GM18858 (cell line): ENCODE measurements around the gene PDE4D.

ENCODE experiments used
- ATAC-seq: cut with Tn5 transposase; IDR thresholded peaks from one replicate; pipeline ENCODE4 v1.9.1; 2021; ENCODE audit not compliant: unreplicated experiment

Gene PDE4D

GRCh38 chr5:59168067-59168466, 725.5 kb downstream of the PDE4D start:
- no peak for ATAC-seq

GRCh38 chr5:59164041-59164830, 729.3 kb downstream of the PDE4D start:
- no peak for ATAC-seq

- no peak for ATAC-seq
Measured at GRCh38 chr5:59161221-59162105, 732.1 kb downstream of the PDE4D start.

GRCh38 chr5:59158637-59159391, 734.7 kb downstream of the PDE4D start:
- no peak for ATAC-seq

GRCh38 chr5:59158165-59158564, 735.4 kb downstream of the PDE4D start:
- no peak for ATAC-seq

- no peak for ATAC-seq
Measured at GRCh38 chr5:59157068-59157467, 736.5 kb downstream of the PDE4D start.

GRCh38 chr5:59152701-59153245, 740.8 kb downstream of the PDE4D start:
- ATAC-seq = no peak

GRCh38 chr5:59151162-59151889, 742.2 kb downstream of the PDE4D start:
- ATAC-seq = no peak

GRCh38 chr5:59149827-59150226, 743.7 kb downstream of the PDE4D start:
- no peak for ATAC-seq

GRCh38 chr5:59149271-59149670, 744.3 kb downstream of the PDE4D start:
- no peak for ATAC-seq

- ATAC-seq = no peak
Measured at GRCh38 chr5:59146729-59147128, 746.8 kb downstream of the PDE4D start.

GRCh38 chr5:59143926-59144333, 749.6 kb downstream of the PDE4D start:
- peak; percentile 98 for ATAC-seq

- no peak for ATAC-seq
Measured at GRCh38 chr5:59142927-59143326, 750.6 kb downstream of the PDE4D start.

GRCh38 chr5:59142138-59142537, 751.4 kb downstream of the PDE4D start:
- no peak for ATAC-seq

- ATAC-seq = no peak
Measured at GRCh38 chr5:59140133-59140532, 753.4 kb downstream of the PDE4D start.

- peak; percentile 29 for ATAC-seq
Measured at GRCh38 chr5:59139695-59140094, 753.8 kb downstream of the PDE4D start.

GRCh38 chr5:59138509-59138908, 755.0 kb downstream of the PDE4D start:
- ATAC-seq = no peak

- ATAC-seq = no peak
Measured at GRCh38 chr5:59137846-59138245, 755.7 kb downstream of the PDE4D start.

- no peak for ATAC-seq
Measured at GRCh38 chr5:59136549-59136948, 757.0 kb downstream of the PDE4D start.

GRCh38 chr5:59134471-59135163, 758.9 kb downstream of the PDE4D start:
- ATAC-seq = no peak
